Measurements from ENCODE around the gene MACROD2.

GRCh38 chr20:14446446-14446845 lies 451.1 kb downstream of the MACROD2 start:
- TF ChIP-seq, protein P1, sequence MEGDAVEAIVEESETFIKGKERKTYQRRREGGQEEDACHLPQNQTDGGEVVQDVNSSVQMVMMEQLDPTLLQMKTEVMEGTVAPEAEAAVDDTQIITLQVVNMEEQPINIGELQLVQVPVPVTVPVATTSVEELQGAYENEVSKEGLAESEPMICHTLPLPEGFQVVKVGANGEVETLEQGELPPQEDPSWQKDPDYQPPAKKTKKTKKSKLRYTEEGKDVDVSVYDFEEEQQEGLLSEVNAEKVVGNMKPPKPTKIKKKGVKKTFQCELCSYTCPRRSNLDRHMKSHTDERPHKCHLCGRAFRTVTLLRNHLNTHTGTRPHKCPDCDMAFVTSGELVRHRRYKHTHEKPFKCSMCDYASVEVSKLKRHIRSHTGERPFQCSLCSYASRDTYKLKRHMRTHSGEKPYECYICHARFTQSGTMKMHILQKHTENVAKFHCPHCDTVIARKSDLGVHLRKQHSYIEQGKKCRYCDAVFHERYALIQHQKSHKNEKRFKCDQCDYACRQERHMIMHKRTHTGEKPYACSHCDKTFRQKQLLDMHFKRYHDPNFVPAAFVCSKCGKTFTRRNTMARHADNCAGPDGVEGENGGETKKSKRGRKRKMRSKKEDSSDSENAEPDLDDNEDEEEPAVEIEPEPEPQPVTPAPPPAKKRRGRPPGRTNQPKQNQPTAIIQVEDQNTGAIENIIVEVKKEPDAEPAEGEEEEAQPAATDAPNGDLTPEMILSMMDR (IDR thresholded peaks at IDR 0.05), result no peak
- TF ChIP-seq POLR2A (IDR thresholded peaks at IDR 0.05), result no peak
